HepG2 (cell line): ENCODE data around the gene TRMT5. TPM values are rescaled to one million over a fixed set of nuclear protein-coding genes. Genes with fewer than 3 reads are reported as not detected.

ENCODE experiments used
- ATAC-seq: fragments of 200-7000 bp; cut with Tn5 transposase; 3 replicates; pipeline ENCODE4 v1.9.1; 2020; ENCODE audit warnings: mild to moderate bottlenecking, moderate library complexity
- Bru-seq: library from RNA; stranded (reverse); fragments of 400-500 nt; gene quantifications from one replicate; lab custom pipeline; 2021; lab: Mats Ljungman, UMichigan
- BruChase-seq, 2 experiments: library from RNA; stranded (reverse); fragments of 400-500 nt; gene quantifications; one replicate each; lab custom pipeline; 2021; lab: Mats Ljungman, UMichigan
- BruUV-seq: library from RNA; stranded (reverse); fragments of 400-500 nt; replicated peaks from 2 replicates; lab custom pipeline; 2021; lab: Mats Ljungman, UMichigan
- CTCF ChIA-PET: fragments of 300-600 bp; formaldehyde crosslinking; extraction: SDS; loops from one replicate; lab custom pipeline; 2021; ENCODE audit warnings: low total read pairs, inconsistent platforms, low intra/inter-chr PET ratio; lab: Yijun Ruan, JAX
- POLR2A ChIA-PET: fragments of 350-600 bp; sonication (Branson Sonifier 250); formaldehyde crosslinking; loops from one replicate; lab custom pipeline; 2020; ENCODE audit warnings: antibody characterized with exemption, inconsistent platforms; lab: Yijun Ruan, JAX
- DNase-seq: peaks from one replicate; pipeline ENCODE4 v3.0.0-alpha.2; 2015; ENCODE audit warnings: low spot score
- FAIRE-seq: peaks from 3 replicates; lab custom pipeline; 2011; peaks lifted over from hg19 to GRCh38; lab: Jason Lieb, UNC
- H2AFZ ChIP-seq: one replicate; pipeline ENCODE4 v1.6.1; 2011; ENCODE audit warnings: low read length, inconsistent platforms
- H3K27ac ChIP-seq: fragments of 300-600 bp; 3 replicates; pipeline ENCODE4 v1.8.0; 2011; ENCODE audit warnings: mixed run types, mild to moderate bottlenecking, mixed read lengths, low read length, inconsistent platforms; ENCODE audit not compliant: insufficient read depth; ENCODE audit errors: extremely low read length
- H3K27me3 ChIP-seq, 2 experiments: fragments of 200-600 bp in 1 of 2; 2 replicates in 1 of 2; 3 replicates in 1 of 2; pipeline versions ENCODE4 v1.6.0 to v1.8.0; 2011; ENCODE audit warnings: low read length in 2 of 2, mild to moderate bottlenecking in 2 of 2, moderate library complexity in 2 of 2, inconsistent platforms in 1 of 2; ENCODE audit not compliant: insufficient read depth in 2 of 2, control insufficient read depth in 1 of 2
- H3K36me3 ChIP-seq, 2 experiments: fragments of 200-600 bp in 1 of 2; replicated peaks in 1 of 2; 2 replicates in 1 of 2; 3 replicates in 1 of 2; pipeline versions ENCODE4 v1.5.1 to v1.8.0; 2011; ENCODE audit warnings: low read length in 2 of 2, inconsistent platforms in 1 of 2; ENCODE audit not compliant: insufficient read depth in 2 of 2, control insufficient read depth in 1 of 2
- H3K4me1 ChIP-seq: 2 replicates; pipeline ENCODE4 v1.5.1; 2012; ENCODE audit warnings: low read length, inconsistent platforms; ENCODE audit not compliant: insufficient read depth
- H3K4me2 ChIP-seq: 2 replicates; pipeline ENCODE4 v1.6.0; 2011; ENCODE audit warnings: low read depth, low read length, inconsistent platforms
- H3K4me3 ChIP-seq, 3 experiments: fragments of 200-600 bp in 1 of 3; sonication (generic), shearing (Covaris generic) in 1 of 3; replicated peaks in 1 of 3; 2 replicates each; pipeline ENCODE4 v1.5.1; 2011 to 2016; ENCODE audit warnings: low read length in 3 of 3, inconsistent platforms in 2 of 3, low read depth in 2 of 3, mild to moderate bottlenecking in 2 of 3, control low read depth in 1 of 3, mixed read lengths in 1 of 3; ENCODE audit not compliant: insufficient read depth in 1 of 3
- H3K79me2 ChIP-seq: one replicate; pipeline ENCODE4 v1.6.1; 2011; ENCODE audit warnings: low read length, inconsistent platforms; ENCODE audit not compliant: insufficient read depth
- H3K9ac ChIP-seq: 2 replicates; pipeline ENCODE4 v1.6.0; 2011; ENCODE audit warnings: mild to moderate bottlenecking, low read depth, low read length, inconsistent platforms; ENCODE audit not compliant: insufficient read depth
- H3K9me3 ChIP-seq: 2 replicates; pipeline ENCODE4 v1.5.1; 2012; ENCODE audit warnings: mild to moderate bottlenecking, low read length
- H4K20me1 ChIP-seq: 2 replicates; pipeline ENCODE4 v1.6.0; 2011; ENCODE audit warnings: inconsistent platforms, mild to moderate bottlenecking, low read length, moderate library complexity; ENCODE audit not compliant: insufficient read depth
- ETV5 ChIP-seq: IDR thresholded peaks from 2 replicates; pipeline ENCODE4 v1.6.1; 2018; ENCODE audit warnings: missing biosample characterization, missing genetic modification reagents, inconsistent platforms, borderline replicate concordance
- GRHL1 ChIP-seq: sonication (generic); formaldehyde crosslinking; conservative IDR thresholded peaks from 2 replicates; pipeline ENCODE4 v1.8.0; 2022; ENCODE audit warnings: missing genetic modification reagents
- KDM5A ChIP-seq: fragments of 200-600 bp; sonication (generic); IDR thresholded peaks from 2 replicates; pipeline ENCODE4 v1.7.0; 2018; ENCODE audit warnings: antibody characterized with exemption, mild to moderate bottlenecking, low read length, borderline replicate concordance
- RAD21 ChIP-seq: fragments of 450-650 bp; formaldehyde crosslinking; IDR thresholded peaks from 2 replicates; pipeline ENCODE4 v1.5.0; 2020; ENCODE audit warnings: mild to moderate bottlenecking
- RXRA ChIP-seq: sonication (generic); formaldehyde crosslinking; IDR thresholded peaks from 2 replicates; pipeline ENCODE4 v1.5.1; 2020; ENCODE audit warnings: missing genetic modification reagents
- TFDP2 ChIP-seq: sonication (generic); formaldehyde crosslinking; IDR thresholded peaks from 2 replicates; pipeline ENCODE4 v1.4.0; 2020; ENCODE audit warnings: missing genetic modification reagents
- ZFY ChIP-seq: sonication (generic); formaldehyde crosslinking; IDR thresholded peaks from 2 replicates; pipeline ENCODE4 v1.4.0; 2020; ENCODE audit warnings: missing genetic modification reagents
- ZNF24 ChIP-seq: fragments of 450-650 bp; IDR thresholded peaks from 2 replicates; pipeline ENCODE4 v1.6.1; 2017; ENCODE audit warnings: antibody characterized with exemption, mild to moderate bottlenecking
- ZNF280B ChIP-seq: sonication (generic); formaldehyde crosslinking; IDR thresholded peaks from 2 replicates; pipeline ENCODE4 v1.5.0; 2020; ENCODE audit warnings: missing genetic modification reagents, mild to moderate bottlenecking, borderline replicate concordance
- ZNF431 ChIP-seq: sonication (generic); formaldehyde crosslinking; IDR thresholded peaks from 2 replicates; pipeline ENCODE4 v1.9.0; 2022; ENCODE audit warnings: missing genetic modification reagents, low read depth, mild to moderate bottlenecking, borderline replicate concordance
- ZNF619 ChIP-seq: sonication (generic); formaldehyde crosslinking; IDR thresholded peaks from 2 replicates; pipeline ENCODE4 v1.4.0; 2020; ENCODE audit warnings: mild to moderate bottlenecking, missing genetic modification reagents
- ZSCAN29 ChIP-seq: sonication (generic); formaldehyde crosslinking; conservative IDR thresholded peaks from 2 replicates; pipeline ENCODE4 v1.4.0; 2020; ENCODE audit warnings: mild to moderate bottlenecking, missing genetic modification reagents
- WGBS: methylation state at CpG from one replicate; pipeline ENCODE4 v1.1.6; 2017; ENCODE audit warnings: low lambda C conversion rate; 5-methylcytosine and 5-hydroxymethylcytosine counted together
- in situ Hi-C: cut with HindIII; loops from 2 replicates; pipeline ENCODE4 v1.10.0; 2017; ENCODE audit warnings: low pct_unique_long_range_greater_than_20kb; ENCODE audit not compliant: extremely low pct_ligation_motif_present
- intact Hi-C: fragments of 100-400 bp; cut with micrococcal nuclease; formaldehyde crosslinking; loops from one replicate; pipeline ENCODE4 v1.10.0; 2022; ENCODE audit not compliant: unreplicated experiment
- long read RNA-seq, 2 experiments: library from RNA in 1 of 2; library from polyadenylated mRNA in 1 of 2; stranded (forward) in 1 of 2; unstranded in 1 of 2; transcript quantifications; one replicate each; pipeline ENCODE4 v2.0.0, GENCODE V29; 2019 to 2022
- polyA minus RNA-seq, 3 experiments: library from RNA; depleted of rRNA, polyadenylated mRNA; stranded (reverse); fragments of >200 nt; gene quantifications; 2 replicates each; pipeline ENCODE4 v1.2.3, GENCODE V29; 2011; ENCODE audit warnings: low replicate concordance in 1 of 3
- polyA plus RNA-seq, 8 experiments: library from polyadenylated mRNA; depleted of rRNA in 3 of 8; stranded (reverse) in 7 of 8; unstranded in 1 of 8; fragments of >200 nt; fragmentation: Illumina TruSeq in 4 of 8; extraction: Trizol in 4 of 8; gene quantifications; 2 replicates each; pipeline versions ENCODE4 v1.2.1 to v1.2.3, GENCODE V29; 2011 to 2016; ENCODE audit warnings: low read depth in 4 of 8, missing spikeins in 1 of 8, mixed read lengths in 1 of 8; ENCODE audit not compliant: insufficient read depth in 1 of 8
- total RNA-seq, 5 experiments: library from RNA; depleted of rRNA; stranded (reverse); fragments of >200 nt; fragmentation: Illumina TruSeq; extraction: Trizol; gene quantifications; 2 replicates each; pipeline ENCODE4 v1.2.3, GENCODE V29; 2016; ENCODE audit warnings: low read depth in 1 of 5

TRMT5 gene
- total RNA-seq (2016; rRNA removed; fragmentation: Illumina TruSeq; extraction: Trizol) = 16.0 and 26.0 TPM in 2 replicates
- 1.3 and 3.1 TPM in 2 replicates for total RNA-seq (2016; cell fraction: cytosol; rRNA removed; fragmentation: Illumina TruSeq; extraction: Trizol; ENCODE audit: low read depth)
- 15.0 and 24.2 TPM in 2 replicates for total RNA-seq (2016; cell fraction: insoluble cytoplasmic fraction; rRNA removed; fragmentation: Illumina TruSeq; extraction: Trizol)
- total RNA-seq (2016; cell fraction: membrane; rRNA removed; fragmentation: Illumina TruSeq; extraction: Trizol) = 6.7 and 7.3 TPM in 2 replicates
- total RNA-seq (2016; cell fraction: nucleus; rRNA removed; fragmentation: Illumina TruSeq; extraction: Trizol) = 13.9 and 16.9 TPM in 2 replicates
- 3.1 and 3.6 TPM in 2 replicates for polyA plus RNA-seq (2011; rRNA removed)
- polyA plus RNA-seq (2011; cell fraction: cytosol; rRNA removed) = 1.1 and 2.0 TPM in 2 replicates
- polyA plus RNA-seq (2011; cell fraction: nucleus; rRNA removed) = 1.5 and 2.7 TPM in 2 replicates
- polyA plus RNA-seq (2012) = 4.0 and 8.5 TPM in 2 replicates
- 0.78 and 0.84 TPM in 2 replicates for polyA plus RNA-seq (2016; cell fraction: cytosol; fragmentation: Illumina TruSeq; extraction: Trizol; ENCODE audit: low read depth)
- polyA plus RNA-seq (2016; cell fraction: insoluble cytoplasmic fraction; fragmentation: Illumina TruSeq; extraction: Trizol; ENCODE audit: low read depth) = 16.4 and 17.2 TPM in 2 replicates
- 1.7 and 2.0 TPM in 2 replicates for polyA plus RNA-seq (2016; cell fraction: membrane; fragmentation: Illumina TruSeq; extraction: Trizol; ENCODE audit: low read depth)
- polyA plus RNA-seq (2016; cell fraction: nucleus; fragmentation: Illumina TruSeq; extraction: Trizol; ENCODE audit: insufficient read depth, low read depth) = 12.2 and 12.8 TPM in 2 replicates
- polyA minus RNA-seq (2011; rRNA and poly(A)+ RNA removed; ENCODE audit: low replicate concordance) = 1.0 and 4.4 TPM in 2 replicates
- polyA minus RNA-seq (2011; cell fraction: cytosol; rRNA and poly(A)+ RNA removed) = 1.4 and 4.2 TPM in 2 replicates
- 5.6 and 10.4 TPM in 2 replicates for polyA minus RNA-seq (2011; cell fraction: nucleus; rRNA and poly(A)+ RNA removed)
- Bru-seq, nascent RNA = percentile 80 among the genes with signal in this experiment
- percentile 74 among the genes with signal in this experiment for BruChase-seq, experiment 1, labeled RNA remaining after a 6-hour chase
- percentile 84 among the genes with signal in this experiment for BruChase-seq, experiment 2, labeled RNA remaining after a 2-hour chase
- long read RNA-seq, experiment 1, full-length matches to known transcripts = 6 of 10 reads
- long read RNA-seq, experiment 1, partial matches to known transcripts = 2 of 10 reads
- long read RNA-seq, experiment 1, other reads (novel, unspliced or antisense) = 2 of 10 reads
- long read RNA-seq, experiment 2, full-length matches to known transcripts = 14 of 29 reads
- long read RNA-seq, experiment 2, partial matches to known transcripts = 8 of 29 reads
- long read RNA-seq, experiment 2, other reads (novel, unspliced or antisense) = 7 of 29 reads

- in situ Hi-C loops = no loop called here
- TF ChIP-seq RXRA (peak; percentile 63; the same call in 1 of the 2 replicates), TFDP2 (CRISPR knock-in tag) (peak; percentile 30; the same call in 1 of the 2 replicates), RAD21 (CRISPR knock-in tag) (peak; percentile 19; the same call in 1 of the 2 replicates), GRHL1 (no peak), ZNF431 (CRISPR knock-in tag) (0 out of 2 replicates have a peak, but pooled peaks have one; percentile 42), ZNF280B (CRISPR knock-in tag) (peak; percentile 93), ZSCAN29 (CRISPR knock-in tag) (0 out of 2 replicates have a peak, but pooled peaks have one; percentile 48), ZFY (CRISPR knock-in tag) (peak; percentile 81), ZNF24 (no peak), KDM5A (peak; percentile 97), ZNF619 (CRISPR knock-in tag) (0 out of 2 replicates have a peak, but pooled peaks have one; percentile 63), ETV5 (CRISPR knock-in tag) (peak; percentile 64)
These were observed at the start of gene TRMT5, which contains the start of gene SLC38A6 for GRCh38 chr14:60980811-60981632. Gene TRMT5 (minus strand): TSS chr14:60981079. CDS start chr14:60980973, 106 bp downstream. Gene SLC38A6 (plus strand): TSS chr14:60981245. CDS start chr14:60981278, 33 bp downstream.

More at GRCh38 chr14:60980811-60981632, at the start of gene TRMT5, which contains the start of gene SLC38A6:
- Histone ChIP-seq H3K4me1 (peaks cover 44% of the 10 kb centered on the region), H3K4me2 (peak within 1 kb of the TSS; percentile 86), H4K20me1 (no peaks in the 10 kb centered on the region), H3K9ac (peak within 1 kb of the TSS; percentile 88), H3K36me3 (peaks cover 0 to 10% of the 10 kb centered on the region in 2 experiments; a peak in 2 of 5 replicates), H2AFZ (peak within 1 kb of the TSS; percentile 79), H3K79me2 (peaks cover 27% of the 10 kb centered on the region), H3K9me3 (no peaks in the 10 kb centered on the region), H3K27ac (peak within 1 kb of the TSS; percentile 82), H3K4me3 (peak within 1 kb of the TSS; percentile 62 to 93 (median 90)), H3K27me3 (no peaks in the 10 kb centered on the region; a peak in 1 of 5 replicates)
- DNase-seq (peak; percentile 91), FAIRE-seq (peak; percentile 69), ATAC-seq (peak; percentile 97)
- ChIA-PET POLR2A (interaction anchor here (0.5 to 2.1 kb wide), 18 partner anchors 21 to 356 kb away, joined by 3 to 14 read pairs (median 4); partner anchors contain the start of gene SIX4), CTCF (no interaction called here)
- WGBS = under 1% methylated on average over 36 of the region's 59 CpGs
- intact Hi-C loops = loop anchor here (1.0 to 2.0 kb wide), 5 partner anchors 122 to 356 kb away; no protein-coding TSS in a partner anchor
- BruUV-seq = no TSS peak
